IPS-18a (cell line): Measurements from ENCODE around the gene CCDC137.
"Not testable (repeated sequence)": the region's sequence is repeated elsewhere in the genome, so short reads cannot be mapped to it uniquely, and the experiment has no call there.

Experiments used
- H3K27ac ChIP-seq: one replicate; pipeline ENCODE4 v1.5.1; 2013; ENCODE audit warnings: low read length
- H3K27me3 ChIP-seq: one replicate; pipeline ENCODE4 v1.6.1; 2013; ENCODE audit warnings: mild to moderate bottlenecking, low read length; ENCODE audit not compliant: control insufficient read depth, insufficient read depth
- H3K36me3 ChIP-seq: one replicate; pipeline ENCODE4 v1.6.1; 2013; ENCODE audit warnings: low read depth, low read length; ENCODE audit not compliant: control insufficient read depth
- H3K4me1 ChIP-seq: one replicate; pipeline ENCODE4 v1.6.1; 2013; ENCODE audit warnings: low read depth, low read length; ENCODE audit not compliant: control insufficient read depth
- H3K4me3 ChIP-seq: one replicate; pipeline ENCODE4 v1.5.1; 2013; ENCODE audit warnings: low read length
- H3K9ac ChIP-seq: one replicate; pipeline ENCODE4 v1.6.1; 2013; ENCODE audit warnings: mild to moderate bottlenecking, low read length, moderate library complexity
- H3K9me3 ChIP-seq: one replicate; pipeline ENCODE4 v1.6.1; 2013; ENCODE audit warnings: low read depth, low read length; ENCODE audit not compliant: control insufficient read depth

CCDC137 gene

GRCh38 chr17:81672504-81672903 is 6.0 kb downstream of the CCDC137 start:
- no peak overlapping the region for H3K4me3 ChIP-seq
- peaks cover 54% of the 10 kb centered on the region for H3K36me3 ChIP-seq
- H3K4me1 ChIP-seq = no peaks in the 10 kb centered on the region
- no peaks in the 10 kb centered on the region for H3K9me3 ChIP-seq
- H3K27me3 ChIP-seq = no peaks in the 10 kb centered on the region
- no peak overlapping the region for H3K27ac ChIP-seq
- H3K9ac ChIP-seq = no peak overlapping the region

GRCh38 chr17:81672954-81673353 is 6.4 kb downstream of the CCDC137 start:
- Histone ChIP-seq H3K36me3 (peaks cover 54% of the 10 kb centered on the region), H3K9me3 (no peaks in the 10 kb centered on the region), H3K4me1 (no peaks in the 10 kb centered on the region), H3K4me3 (no peak overlapping the region), H3K27me3 (no peaks in the 10 kb centered on the region), H3K9ac (no peak overlapping the region), H3K27ac (no peak overlapping the region)

- no peak overlapping the region for H3K9ac ChIP-seq
- no peaks in the 10 kb centered on the region for H3K27me3 ChIP-seq
- H3K36me3 ChIP-seq = peaks cover 48% of the 10 kb centered on the region
- no peaks in the 10 kb centered on the region for H3K9me3 ChIP-seq
- no peak overlapping the region for H3K27ac ChIP-seq
- no peak overlapping the region for H3K4me3 ChIP-seq
- no peaks in the 10 kb centered on the region for H3K4me1 ChIP-seq
These were observed 7.2 kb downstream of the CCDC137 start for GRCh38 chr17:81673561-81674258.

GRCh38 chr17:81675515-81676221 is 9.1 kb downstream of the CCDC137 start:
- H3K9me3 ChIP-seq, H3K4me3 ChIP-seq, H3K4me1 ChIP-seq, H3K27me3 ChIP-seq, H3K27ac ChIP-seq, H3K9ac ChIP-seq: not testable (repeated sequence)
- peaks cover 32% of the 10 kb centered on the region for H3K36me3 ChIP-seq

- Histone ChIP-seq H3K9me3 (no peaks in the 10 kb centered on the region), H3K27me3 (no peaks in the 10 kb centered on the region), H3K4me3 (no peak overlapping the region), H3K9ac (no peak overlapping the region), H3K4me1 (no peaks in the 10 kb centered on the region), H3K36me3 (peaks cover 21% of the 10 kb centered on the region), H3K27ac (no peak overlapping the region)
These were observed 10.4 kb downstream of the CCDC137 start for GRCh38 chr17:81676906-81677305.

- H3K36me3 ChIP-seq = no peaks in the 10 kb centered on the region
- no peaks in the 10 kb centered on the region for H3K9me3 ChIP-seq
- H3K4me3 ChIP-seq = no peak overlapping the region
- H3K27ac ChIP-seq = no peak overlapping the region
- H3K9ac ChIP-seq = no peak overlapping the region
- H3K4me1 ChIP-seq = peaks cover 9% of the 10 kb centered on the region
- H3K27me3 ChIP-seq = no peaks in the 10 kb centered on the region
These were observed 13.6 kb downstream of the CCDC137 start for GRCh38 chr17:81680150-81680549.

- Histone ChIP-seq H3K9me3 (no peaks in the 10 kb centered on the region), H3K27me3 (no peaks in the 10 kb centered on the region), H3K9ac (no peak overlapping the region), H3K27ac (no peak overlapping the region), H3K36me3 (peaks cover 9% of the 10 kb centered on the region), H3K4me1 (peaks cover 9% of the 10 kb centered on the region), H3K4me3 (no peak overlapping the region)
These were observed 15.1 kb downstream of the CCDC137 start for GRCh38 chr17:81681672-81682071.

GRCh38 chr17:81682565-81683207 is 16.1 kb downstream of the CCDC137 start:
- Histone ChIP-seq H3K4me1 (peaks cover 9% of the 10 kb centered on the region), H3K9me3 (no peaks in the 10 kb centered on the region), H3K27me3 (no peaks in the 10 kb centered on the region), H3K4me3 (peak overlapping the region; percentile 91), H3K27ac (peak overlapping the region; percentile 53), H3K36me3 (peaks cover 20% of the 10 kb centered on the region), H3K9ac (peak overlapping the region; percentile 91)

GRCh38 chr17:81683208-81683583 is 16.7 kb downstream of the CCDC137 start:
- Histone ChIP-seq H3K4me3 (peak overlapping the region; percentile 91), H3K9ac (peak overlapping the region; percentile 91), H3K9me3 (no peaks in the 10 kb centered on the region), H3K36me3 (peaks cover 21% of the 10 kb centered on the region), H3K27me3 (no peaks in the 10 kb centered on the region), H3K27ac (peak overlapping the region; percentile 53), H3K4me1 (peaks cover 9% of the 10 kb centered on the region)

GRCh38 chr17:81683584-81684441 is 17.3 kb downstream of the CCDC137 start, which contains the start of the genes ARL16 and HGS:
ARL16 (minus strand) TSS chr17:81683797; CDS start chr17:81683753, 44 bp downstream.
HGS (plus strand) TSS chr17:81684011; CDS start chr17:81684067, 56 bp downstream.
- H3K27me3 ChIP-seq = no peaks in the 10 kb centered on the region
- H3K27ac ChIP-seq = peak within 1 kb of the TSS; percentile 53
- H3K9me3 ChIP-seq = no peaks in the 10 kb centered on the region
- peak within 1 kb of the TSS; percentile 91 for H3K9ac ChIP-seq
- peaks cover 25% of the 10 kb centered on the region for H3K36me3 ChIP-seq
- peaks cover 9% of the 10 kb centered on the region for H3K4me1 ChIP-seq
- peak within 1 kb of the TSS; percentile 91 for H3K4me3 ChIP-seq

- Histone ChIP-seq H3K9ac (peak overlapping the region; percentile 77), H3K4me1 (peaks cover 9% of the 10 kb centered on the region), H3K27ac (no peak overlapping the region), H3K9me3 (no peaks in the 10 kb centered on the region), H3K27me3 (no peaks in the 10 kb centered on the region), H3K4me3 (peak overlapping the region; percentile 91), H3K36me3 (peaks cover 27% of the 10 kb centered on the region)
These were observed 17.9 kb downstream of the CCDC137 start for GRCh38 chr17:81684442-81684911.
